ENCODE results near the gene POU3F2. TPM values are rescaled to one million over a fixed set of nuclear protein-coding genes. Genes with fewer than 3 reads are reported as not detected.

The POU3F2 gene
- total and polyA plus RNA-seq, 2 of the 13 experiments (the other 11 are each of a cell fraction or from before 2014, with no cell fraction given): not detected

DNA sequence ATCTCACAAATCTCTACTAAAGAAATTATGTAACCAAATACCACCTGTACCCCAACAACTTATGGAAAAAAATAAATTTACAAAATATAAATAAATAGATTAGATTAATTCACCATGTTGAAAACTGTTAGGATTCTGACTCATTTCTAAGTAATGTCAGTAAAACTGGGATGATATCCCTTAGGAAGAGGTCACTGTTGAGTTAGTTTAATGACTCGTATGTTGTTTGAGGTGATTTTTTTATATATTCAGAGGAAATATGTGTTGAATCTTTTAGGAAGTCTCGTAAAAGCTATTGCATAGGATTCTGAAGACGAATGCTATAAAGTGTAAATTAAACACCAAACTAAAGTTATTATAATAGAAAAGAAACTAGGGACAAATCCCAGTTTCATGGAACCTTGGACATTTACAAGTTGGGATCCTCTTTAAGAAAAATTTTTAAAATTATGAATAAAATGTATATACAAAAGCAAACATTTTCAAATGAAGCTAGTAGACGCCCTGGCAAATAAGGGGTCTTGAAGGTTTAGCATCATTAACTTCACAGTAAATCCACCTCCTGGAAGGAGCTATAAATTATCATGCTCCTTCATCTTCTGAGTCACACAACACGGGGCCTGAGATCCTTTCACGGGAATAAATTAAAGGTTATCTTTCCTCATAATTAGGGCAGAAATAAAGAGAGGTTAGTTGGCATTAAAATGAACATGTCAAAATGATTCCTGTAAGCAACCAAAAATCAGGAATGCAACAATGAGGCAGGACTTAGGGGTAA is 37.0 kb upstream of the POU3F2 start:
- H3K9me3 ChIP-seq (ENCODE audit: low read length): no peaks in the 10 kb centered on the region
- BruUV-seq (replicated peaks): no TSS peak
- WGBS (ENCODE audit: low lambda C conversion rate): 4% methylated on average over 6 of the region's 6 CpGs
- no peak overlapping the region for H3K4me2 ChIP-seq (ENCODE audit: low read depth, low read length)
- H3K36me3 ChIP-seq (replicated peaks in 1 of 2; ENCODE audit: control insufficient read depth in 1 of 2, insufficient read depth in 2 of 2, low read length in 2 of 2): no peaks in the 10 kb centered on the region
- DNase-seq (ENCODE audit: low spot score) (no peak), ATAC-seq (no peak), FAIRE-seq (no peak)
- no peak overlapping the region for H2AFZ ChIP-seq (ENCODE audit: low read length)
- ChIA-PET CTCF (ENCODE audit: low intra/inter-chr PET ratio, low total read pairs) (no interaction called here), POLR2A (no interaction called here)
- no peak overlapping the region for H3K27ac ChIP-seq (ENCODE audit: extremely low read length, insufficient read depth, low read length)
- no peaks in the 10 kb centered on the region for H3K79me2 ChIP-seq (ENCODE audit: insufficient read depth, low read length)
- H3K4me1 ChIP-seq (ENCODE audit: insufficient read depth, low read length): no peaks in the 10 kb centered on the region
- H3K9ac ChIP-seq (ENCODE audit: insufficient read depth, low read depth, low read length): no peak overlapping the region
- in situ Hi-C loops (cut with HindIII; ENCODE audit: extremely low pct_ligation_motif_present, low pct_unique_long_range_greater_than_20kb): no loop called here
- H3K27me3 ChIP-seq (ENCODE audit: control insufficient read depth in 1 of 2, insufficient read depth in 2 of 2, low read length in 2 of 2): no peaks in the 10 kb centered on the region
- no peak overlapping the region for H3K4me3 ChIP-seq (replicated peaks in 1 of 3; ENCODE audit: insufficient read depth in 1 of 3, low read depth in 2 of 3, low read length in 3 of 3)
- intact Hi-C loops (cut with micrococcal nuclease; ENCODE audit: unreplicated experiment): no loop called here
- no peaks in the 10 kb centered on the region for H4K20me1 ChIP-seq (ENCODE audit: insufficient read depth, low read length)
- TF ChIP-seq, protein P1, sequence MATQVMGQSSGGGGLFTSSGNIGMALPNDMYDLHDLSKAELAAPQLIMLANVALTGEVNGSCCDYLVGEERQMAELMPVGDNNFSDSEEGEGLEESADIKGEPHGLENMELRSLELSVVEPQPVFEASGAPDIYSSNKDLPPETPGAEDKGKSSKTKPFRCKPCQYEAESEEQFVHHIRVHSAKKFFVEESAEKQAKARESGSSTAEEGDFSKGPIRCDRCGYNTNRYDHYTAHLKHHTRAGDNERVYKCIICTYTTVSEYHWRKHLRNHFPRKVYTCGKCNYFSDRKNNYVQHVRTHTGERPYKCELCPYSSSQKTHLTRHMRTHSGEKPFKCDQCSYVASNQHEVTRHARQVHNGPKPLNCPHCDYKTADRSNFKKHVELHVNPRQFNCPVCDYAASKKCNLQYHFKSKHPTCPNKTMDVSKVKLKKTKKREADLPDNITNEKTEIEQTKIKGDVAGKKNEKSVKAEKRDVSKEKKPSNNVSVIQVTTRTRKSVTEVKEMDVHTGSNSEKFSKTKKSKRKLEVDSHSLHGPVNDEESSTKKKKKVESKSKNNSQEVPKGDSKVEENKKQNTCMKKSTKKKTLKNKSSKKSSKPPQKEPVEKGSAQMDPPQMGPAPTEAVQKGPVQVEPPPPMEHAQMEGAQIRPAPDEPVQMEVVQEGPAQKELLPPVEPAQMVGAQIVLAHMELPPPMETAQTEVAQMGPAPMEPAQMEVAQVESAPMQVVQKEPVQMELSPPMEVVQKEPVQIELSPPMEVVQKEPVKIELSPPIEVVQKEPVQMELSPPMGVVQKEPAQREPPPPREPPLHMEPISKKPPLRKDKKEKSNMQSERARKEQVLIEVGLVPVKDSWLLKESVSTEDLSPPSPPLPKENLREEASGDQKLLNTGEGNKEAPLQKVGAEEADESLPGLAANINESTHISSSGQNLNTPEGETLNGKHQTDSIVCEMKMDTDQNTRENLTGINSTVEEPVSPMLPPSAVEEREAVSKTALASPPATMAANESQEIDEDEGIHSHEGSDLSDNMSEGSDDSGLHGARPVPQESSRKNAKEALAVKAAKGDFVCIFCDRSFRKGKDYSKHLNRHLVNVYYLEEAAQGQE (IDR thresholded peaks at IDR 0.05; ENCODE audit: borderline replicate concordance in 1 of 2, low read depth in 1 of 2, low read length in 2 of 2): no peak
- no peak for TF ChIP-seq RELA (CRISPR knock-in tag; IDR thresholded peaks at IDR 0.05)
- TF ChIP-seq REPIN1 (CRISPR knock-in tag; IDR thresholded peaks at IDR 0.05; ENCODE audit: borderline replicate concordance, low read depth): no peak
- TF ChIP-seq, protein P2, sequence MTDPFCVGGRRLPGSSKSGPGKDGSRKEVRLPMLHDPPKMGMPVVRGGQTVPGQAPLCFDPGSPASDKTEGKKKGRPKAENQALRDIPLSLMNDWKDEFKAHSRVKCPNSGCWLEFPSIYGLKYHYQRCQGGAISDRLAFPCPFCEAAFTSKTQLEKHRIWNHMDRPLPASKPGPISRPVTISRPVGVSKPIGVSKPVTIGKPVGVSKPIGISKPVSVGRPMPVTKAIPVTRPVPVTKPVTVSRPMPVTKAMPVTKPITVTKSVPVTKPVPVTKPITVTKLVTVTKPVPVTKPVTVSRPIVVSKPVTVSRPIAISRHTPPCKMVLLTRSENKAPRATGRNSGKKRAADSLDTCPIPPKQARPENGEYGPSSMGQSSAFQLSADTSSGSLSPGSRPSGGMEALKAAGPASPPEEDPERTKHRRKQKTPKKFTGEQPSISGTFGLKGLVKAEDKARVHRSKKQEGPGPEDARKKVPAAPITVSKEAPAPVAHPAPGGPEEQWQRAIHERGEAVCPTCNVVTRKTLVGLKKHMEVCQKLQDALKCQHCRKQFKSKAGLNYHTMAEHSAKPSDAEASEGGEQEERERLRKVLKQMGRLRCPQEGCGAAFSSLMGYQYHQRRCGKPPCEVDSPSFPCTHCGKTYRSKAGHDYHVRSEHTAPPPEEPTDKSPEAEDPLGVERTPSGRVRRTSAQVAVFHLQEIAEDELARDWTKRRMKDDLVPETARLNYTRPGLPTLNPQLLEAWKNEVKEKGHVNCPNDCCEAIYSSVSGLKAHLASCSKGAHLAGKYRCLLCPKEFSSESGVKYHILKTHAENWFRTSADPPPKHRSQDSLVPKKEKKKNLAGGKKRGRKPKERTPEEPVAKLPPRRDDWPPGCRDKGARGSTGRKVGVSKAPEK (CRISPR knock-in tag; IDR thresholded peaks at IDR 0.05; ENCODE audit: borderline replicate concordance): no peak
- TF ChIP-seq ELF4 (CRISPR knock-in tag; IDR thresholded peaks at IDR 0.05; ENCODE audit: borderline replicate concordance): no peak
- TF ChIP-seq ZBTB3 (CRISPR knock-in tag; IDR thresholded peaks at IDR 0.05; ENCODE audit: borderline replicate concordance, low read depth): no peak
- TF ChIP-seq, protein P3, sequence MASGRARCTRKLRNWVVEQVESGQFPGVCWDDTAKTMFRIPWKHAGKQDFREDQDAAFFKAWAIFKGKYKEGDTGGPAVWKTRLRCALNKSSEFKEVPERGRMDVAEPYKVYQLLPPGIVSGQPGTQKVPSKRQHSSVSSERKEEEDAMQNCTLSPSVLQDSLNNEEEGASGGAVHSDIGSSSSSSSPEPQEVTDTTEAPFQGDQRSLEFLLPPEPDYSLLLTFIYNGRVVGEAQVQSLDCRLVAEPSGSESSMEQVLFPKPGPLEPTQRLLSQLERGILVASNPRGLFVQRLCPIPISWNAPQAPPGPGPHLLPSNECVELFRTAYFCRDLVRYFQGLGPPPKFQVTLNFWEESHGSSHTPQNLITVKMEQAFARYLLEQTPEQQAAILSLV (CRISPR knock-in tag; IDR thresholded peaks at IDR 0.05; ENCODE audit: borderline replicate concordance): no peak
- no peak for TF ChIP-seq AHDC1 (CRISPR knock-in tag; IDR thresholded peaks at IDR 0.05; ENCODE audit: borderline replicate concordance)
- TF ChIP-seq ZNF17 (CRISPR knock-in tag; IDR thresholded peaks at IDR 0.05): no peak
